ENCODE results near the gene PKNOX2. TPM values are rescaled to one million over a fixed set of nuclear protein-coding genes. Genes with fewer than 3 reads are reported as not detected.
A peak's percentile ranks its signal among the peaks of the same experiment; 100 is the strongest.

The PKNOX2 gene
- total RNA-seq, 1 donor from 2014 or later = 31.8 TPM

GRCh38 chr11:125171974-125172373, 7.4 kb downstream of the PKNOX2 start:
- DNase-seq (ENCODE audit: low spot score) = no peak

- DNase-seq (ENCODE audit: low spot score) = no peak
These were observed 8.5 kb downstream of the PKNOX2 start for GRCh38 chr11:125173027-125173426.

- no peak for DNase-seq (ENCODE audit: low spot score)
These were observed 9.0 kb downstream of the PKNOX2 start for GRCh38 chr11:125173556-125173955.

GRCh38 chr11:125174057-125174456, 9.5 kb downstream of the PKNOX2 start:
- no peak for DNase-seq (ENCODE audit: low spot score)

DNA sequence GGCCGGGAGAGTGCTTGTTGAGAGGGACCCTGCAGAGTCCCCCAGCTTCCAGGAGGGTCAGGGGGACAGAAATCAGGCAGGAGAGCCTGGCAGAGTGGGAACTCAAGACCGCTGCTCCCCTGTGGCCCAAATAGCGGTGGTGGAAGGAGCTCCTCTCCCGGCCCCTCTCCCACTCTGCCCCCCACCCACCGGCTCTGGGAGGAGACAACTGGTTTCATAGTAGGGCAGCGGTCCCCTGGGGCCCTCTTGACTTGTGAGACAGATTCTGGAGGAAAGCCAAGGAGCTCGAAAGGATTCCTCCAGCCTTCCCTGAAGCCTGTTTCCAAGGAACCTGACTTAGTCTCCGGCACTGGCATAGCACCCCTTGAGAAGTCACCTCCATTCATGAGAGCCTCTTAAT, 10.1 kb downstream of the PKNOX2 start:
- DNase-seq (ENCODE audit: low spot score) = peak; percentile 38

- no peak for DNase-seq (ENCODE audit: low spot score)
These were observed 10.6 kb downstream of the PKNOX2 start for GRCh38 chr11:125175166-125175565.

DNA sequence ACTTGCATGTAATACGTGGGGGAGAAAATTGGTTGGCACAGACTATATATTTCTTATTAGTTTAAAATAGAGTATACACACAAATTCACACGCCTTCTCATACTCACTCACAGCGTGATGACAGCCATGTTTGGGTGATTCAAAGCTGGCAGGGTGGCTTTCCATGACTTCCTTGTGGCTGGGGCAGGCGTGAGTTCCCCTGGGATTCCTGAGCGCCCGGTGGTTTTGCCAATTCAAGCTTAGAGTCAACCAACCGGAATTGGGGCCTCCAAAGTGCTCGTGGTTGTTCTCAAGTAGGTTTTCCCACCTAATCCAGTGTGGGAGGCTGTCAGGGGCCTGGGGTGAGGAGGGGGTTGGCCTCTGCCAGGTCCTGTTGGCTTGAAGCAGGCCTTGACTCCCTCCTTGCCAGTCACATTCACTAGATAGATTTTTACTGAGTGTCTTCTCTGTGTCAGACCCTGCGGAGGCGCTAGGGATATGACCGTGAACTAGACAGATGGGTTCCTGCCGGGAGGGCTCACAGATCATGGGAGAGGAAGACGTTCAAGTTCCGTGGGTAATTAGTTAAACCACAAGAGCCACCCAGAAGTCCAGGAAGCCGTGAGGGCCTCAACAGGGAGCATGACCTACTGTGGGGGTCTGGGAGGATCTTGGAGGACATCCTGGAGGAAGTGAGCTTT, 11.5 kb downstream of the PKNOX2 start:
- DNase-seq (ENCODE audit: low spot score) = no peak

- DNase-seq (ENCODE audit: low spot score) = no peak
These were observed 12.3 kb downstream of the PKNOX2 start for GRCh38 chr11:125176866-125177265.

DNA sequence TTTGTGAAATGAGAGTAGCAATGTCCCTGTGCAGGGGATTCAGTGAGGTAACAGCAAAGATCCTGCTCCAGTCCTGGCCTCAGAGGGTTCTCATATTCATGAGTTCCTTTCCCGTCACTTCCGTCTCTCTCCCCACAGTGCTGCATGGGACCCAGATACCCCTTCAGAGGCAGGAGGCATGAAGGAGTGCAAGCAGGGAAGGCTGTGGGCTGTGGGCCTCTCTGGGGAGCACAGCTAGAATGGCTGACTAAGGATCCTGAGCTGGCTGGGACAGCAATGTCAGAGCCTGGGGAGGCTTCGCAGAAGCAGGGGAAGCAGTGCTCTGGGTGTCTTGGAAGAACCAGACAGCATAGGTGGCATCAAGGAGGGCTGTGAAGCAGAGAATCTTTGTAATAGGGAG, 13.0 kb downstream of the PKNOX2 start:
- no peak for DNase-seq (ENCODE audit: low spot score)

DNA sequence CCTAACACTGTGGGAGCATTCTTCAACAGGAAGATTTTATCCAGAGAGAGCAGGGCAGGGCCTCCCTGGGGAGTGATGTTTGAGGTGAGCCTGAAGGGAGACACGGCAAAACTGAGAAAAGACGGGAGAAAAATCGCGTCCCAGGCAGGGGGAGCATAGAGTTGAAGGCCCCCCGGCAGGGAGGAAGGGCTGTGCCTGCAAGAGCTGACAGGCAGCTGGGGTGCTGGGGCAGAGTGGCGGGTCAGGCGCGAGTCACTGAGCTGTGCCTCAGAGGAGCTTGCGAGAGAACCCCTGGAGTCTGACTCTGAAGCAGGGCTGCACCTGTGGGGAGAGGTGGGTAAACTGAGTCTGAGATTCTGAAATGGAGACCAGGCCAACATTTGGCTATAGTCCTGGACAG, 14.8 kb downstream of the PKNOX2 start:
- DNase-seq (ENCODE audit: low spot score) = no peak

DNA sequence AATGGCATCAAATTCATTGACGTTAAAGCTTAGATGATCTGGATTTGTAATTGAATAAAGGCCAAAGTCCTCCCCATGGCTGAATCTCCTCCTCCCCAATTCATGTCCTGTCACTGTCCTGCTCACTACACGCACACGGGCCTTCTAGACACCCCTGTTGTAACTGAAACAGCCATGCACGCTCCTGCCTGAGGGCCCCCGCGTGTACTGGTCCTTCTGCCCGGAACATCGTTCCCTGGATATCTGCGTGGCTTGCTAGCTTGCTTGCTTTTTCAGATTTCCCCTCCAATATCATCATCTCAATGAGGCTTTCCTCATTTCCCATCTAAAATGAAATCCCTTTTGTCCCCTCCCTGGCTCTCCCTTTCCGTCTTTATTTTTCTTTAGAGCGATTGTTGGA, 15.3 kb downstream of the PKNOX2 start:
- no peak for DNase-seq (ENCODE audit: low spot score)

- peak; percentile 37 for DNase-seq (ENCODE audit: low spot score)
These were observed 16.1 kb downstream of the PKNOX2 start for GRCh38 chr11:125180413-125181305.

DNA sequence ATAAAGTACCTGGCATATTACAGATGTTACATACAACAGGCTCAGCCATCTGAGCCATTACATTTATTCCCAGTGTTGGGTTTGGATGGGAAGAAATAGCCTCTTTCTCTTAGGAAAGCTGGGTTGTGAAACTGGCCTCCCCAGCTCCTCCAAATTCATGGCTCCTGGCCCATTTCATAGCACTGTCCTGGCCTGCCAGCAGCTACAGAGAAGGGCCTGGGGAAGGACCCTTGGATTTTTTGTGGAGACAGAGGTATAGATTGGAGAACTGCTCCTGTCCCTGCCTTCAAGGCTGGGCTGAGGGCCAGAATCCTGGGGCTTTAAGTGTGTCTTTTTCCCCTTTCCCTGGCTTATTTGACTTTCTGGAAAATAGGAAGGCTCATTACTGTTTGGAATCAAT, 18.0 kb downstream of the PKNOX2 start:
- no peak for DNase-seq (ENCODE audit: low spot score)

GRCh38 chr11:125183641-125184040, 19.1 kb downstream of the PKNOX2 start:
- no peak for DNase-seq (ENCODE audit: low spot score)

- DNase-seq (ENCODE audit: low spot score) = no peak
These were observed 23.5 kb downstream of the PKNOX2 start for GRCh38 chr11:125188021-125188420.

- no peak for DNase-seq (ENCODE audit: low spot score)
These were observed 26.0 kb downstream of the PKNOX2 start for GRCh38 chr11:125190566-125190965.

- no peak for DNase-seq (ENCODE audit: low spot score)
These were observed 27.6 kb downstream of the PKNOX2 start for GRCh38 chr11:125192183-125192582.

GRCh38 chr11:125192717-125193415, 28.3 kb downstream of the PKNOX2 start:
- DNase-seq (ENCODE audit: low spot score) = no peak

GRCh38 chr11:125193416-125193726, 28.8 kb downstream of the PKNOX2 start:
- no peak for DNase-seq (ENCODE audit: low spot score)

DNA sequence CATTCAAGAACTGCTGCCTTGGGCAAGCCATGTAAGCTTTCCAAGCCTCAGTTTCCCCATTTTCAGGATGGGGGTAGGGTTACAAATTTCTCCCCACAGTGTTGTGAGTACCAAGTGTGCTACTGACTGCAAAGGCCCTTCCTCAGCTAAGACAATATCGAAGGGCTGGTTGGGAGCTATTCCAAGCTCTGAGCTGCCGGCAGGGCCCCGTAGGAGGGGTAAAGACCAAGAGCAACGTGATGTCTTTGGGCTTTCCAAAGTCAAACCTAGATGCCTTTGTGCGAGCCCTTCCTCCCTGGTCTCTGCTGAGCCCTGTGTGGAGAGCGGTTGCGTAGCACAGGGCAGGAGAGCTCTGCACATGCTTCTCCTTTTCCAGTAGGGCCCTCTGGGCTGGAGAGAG, 29.3 kb downstream of the PKNOX2 start:
- DNase-seq (ENCODE audit: low spot score) = no peak

DNA sequence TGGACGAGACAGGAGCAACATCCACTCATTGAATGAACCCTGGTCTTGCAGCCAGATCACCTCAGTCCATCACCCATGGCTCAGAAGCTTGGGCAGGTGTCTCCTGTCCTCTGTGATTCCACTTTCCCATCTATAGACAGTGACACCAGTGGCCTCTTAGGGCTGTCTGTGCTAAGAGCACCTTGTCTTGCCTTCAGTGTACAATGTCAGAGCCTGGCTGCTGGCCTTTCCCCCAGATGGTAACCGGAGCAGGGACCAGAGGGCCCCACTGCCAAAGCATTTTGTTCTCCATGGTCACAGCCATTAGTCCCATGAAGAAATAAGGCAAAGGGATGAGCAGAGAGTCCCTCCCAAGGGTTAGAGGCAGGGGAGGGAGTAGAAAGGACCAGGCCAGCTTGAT, 35.4 kb downstream of the PKNOX2 start:
- DNase-seq (ENCODE audit: low spot score) = no peak

DNA sequence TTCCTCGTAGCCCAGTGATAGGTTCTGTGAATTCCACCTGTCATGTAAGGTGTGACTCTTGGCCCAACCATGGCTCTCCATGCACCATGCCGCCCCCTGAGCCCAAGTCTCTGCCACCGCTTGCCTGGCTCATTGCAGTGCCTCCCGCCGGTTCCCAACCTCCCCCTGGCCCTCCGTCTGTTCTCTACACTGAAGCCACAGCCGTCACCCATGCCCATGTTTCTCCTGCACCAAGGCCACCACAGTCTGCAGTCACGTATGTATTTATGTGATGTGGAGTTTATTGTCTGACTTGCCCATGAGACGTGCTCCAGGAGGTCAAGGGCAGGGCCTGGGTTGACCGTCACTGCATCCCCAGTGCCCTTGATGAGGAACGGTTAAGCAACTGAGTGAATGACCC, 35.9 kb downstream of the PKNOX2 start:
- DNase-seq (ENCODE audit: low spot score) = no peak
